NOMO-1 (cell line): ENCODE results near the gene CYP4A22.
"Not testable (repeated sequence)": the region's sequence is repeated elsewhere in the genome, so short reads cannot be mapped to it uniquely, and the experiment has no call there.

Experiments
- DNase-seq, 2 experiments: peaks; one replicate each; lab custom pipeline; 2025; ENCODE audit not compliant: unreplicated experiment in 2 of 2; lab: John Stamatoyannopoulos, UW

The CYP4A22 gene

DNA sequence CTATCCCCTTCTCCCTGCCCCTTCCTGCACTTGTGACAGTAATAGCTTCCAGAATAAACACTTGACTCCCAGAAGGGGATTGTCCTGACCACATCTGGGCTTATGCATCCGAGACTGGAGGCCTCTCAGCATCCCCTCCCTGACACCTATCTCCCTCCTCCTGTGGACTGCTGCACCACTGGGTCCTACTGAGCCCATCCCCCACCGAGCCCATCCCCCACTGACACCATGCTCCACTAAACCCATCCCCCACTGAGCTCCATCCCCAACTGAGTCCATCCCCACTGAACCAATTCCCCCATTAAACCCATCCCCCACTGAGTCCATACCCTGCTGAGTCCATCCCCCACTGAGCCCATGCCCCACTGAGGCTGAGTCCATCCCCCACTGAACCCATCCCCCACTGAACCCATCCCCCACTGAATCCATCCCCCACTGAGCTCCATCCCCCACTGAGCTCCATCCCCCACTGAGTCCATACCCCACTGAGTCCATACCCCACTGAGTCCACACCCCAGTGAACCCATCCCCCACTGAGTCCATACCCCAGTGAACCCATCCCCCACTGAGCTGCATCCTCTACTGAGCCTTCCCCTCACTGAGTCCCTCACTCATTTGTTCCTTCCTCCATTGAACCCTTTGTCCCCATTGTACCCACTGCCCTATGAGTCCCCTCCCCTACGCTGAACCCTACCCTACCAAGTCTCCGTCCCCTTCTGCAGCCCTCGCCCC is 47.0 kb downstream of the CYP4A22 start:
- DNase-seq, result no peak

DNA sequence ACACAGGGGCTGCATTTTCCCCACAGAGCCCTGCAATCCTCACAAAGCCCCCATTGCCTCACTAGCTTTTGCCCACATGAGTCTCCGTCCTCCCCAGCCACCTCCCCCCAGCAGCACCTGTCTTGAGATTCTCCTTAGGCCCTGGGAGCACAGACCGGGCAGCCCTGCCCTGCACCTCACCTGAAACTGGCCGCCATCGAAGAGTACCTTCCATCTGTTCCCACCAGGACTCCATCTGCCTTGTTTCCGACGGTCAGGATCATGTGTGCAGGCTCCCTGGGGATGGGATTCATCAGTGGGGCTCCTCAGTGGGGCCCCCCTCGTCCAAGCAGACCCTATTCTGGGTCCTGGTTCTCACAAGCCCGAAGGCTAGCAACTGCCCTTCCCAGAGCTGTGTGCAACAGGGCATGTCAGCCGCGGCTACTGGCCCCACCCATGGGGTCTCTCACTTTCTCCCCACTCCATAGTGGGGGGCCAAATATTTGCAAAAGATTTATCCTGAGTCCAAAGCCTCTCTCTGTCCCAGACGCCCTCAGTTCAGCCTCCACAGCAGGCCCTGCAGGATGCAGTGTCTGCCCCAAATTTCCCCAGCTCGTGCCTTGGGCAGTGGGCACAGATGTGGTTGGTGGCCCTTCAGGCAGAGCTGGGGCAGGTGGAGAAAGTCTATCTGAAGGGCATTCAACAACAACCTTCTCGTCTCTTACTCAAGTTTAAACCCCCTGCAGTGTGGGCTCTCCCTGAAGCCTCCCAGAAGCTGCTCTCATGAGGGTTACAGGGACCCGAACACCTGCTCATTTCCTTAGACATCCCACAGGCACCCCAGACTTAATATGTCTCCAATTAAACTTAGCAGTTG is 47.8 kb downstream of the CYP4A22 start:
- DNase-seq, result no peak

DNA sequence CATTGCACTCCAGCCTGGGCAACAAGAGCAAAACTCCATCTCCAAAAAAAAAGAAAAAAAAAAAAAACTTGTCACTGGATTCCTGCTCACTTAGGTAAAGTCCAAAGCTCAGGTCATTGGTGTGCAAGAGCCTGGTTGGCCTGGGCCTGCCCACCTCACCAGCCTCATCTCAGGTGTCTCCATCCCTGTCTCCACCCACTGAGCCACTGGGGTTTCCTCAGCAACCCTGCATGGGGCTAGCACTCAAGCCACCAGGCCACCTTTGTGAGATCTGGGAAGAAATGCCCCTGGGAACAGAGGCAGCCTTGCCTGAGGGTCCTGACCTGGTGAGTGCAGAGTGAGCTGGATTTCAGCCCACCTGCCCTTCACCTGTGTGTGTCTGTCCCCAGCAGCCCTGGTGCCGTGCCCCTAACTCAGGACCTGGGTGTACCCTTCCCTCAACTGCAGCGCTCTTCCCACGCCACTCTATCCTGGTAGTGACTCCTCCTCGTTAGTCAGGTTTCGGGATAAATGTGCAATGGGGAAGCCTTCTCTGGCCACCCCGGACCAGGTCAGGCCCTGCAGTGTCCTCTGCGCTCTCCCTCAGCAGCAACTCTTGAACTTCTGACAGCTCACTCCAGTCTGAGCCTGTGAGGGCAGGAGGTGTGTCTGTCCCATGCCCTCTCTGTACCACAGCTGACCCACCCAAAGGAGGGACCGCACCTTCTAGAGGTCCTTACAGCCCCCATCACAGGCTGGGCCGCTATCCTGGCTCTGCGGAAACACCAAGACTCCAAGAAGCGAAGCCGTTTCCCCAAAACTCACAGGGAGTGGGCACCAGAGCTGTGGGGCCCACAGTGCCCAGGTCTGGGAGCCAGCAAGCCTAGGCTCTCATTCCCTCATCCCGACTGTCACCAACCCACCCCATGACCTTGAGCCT is 49.3 kb downstream of the CYP4A22 start:
- DNase-seq, result no peak

DNA sequence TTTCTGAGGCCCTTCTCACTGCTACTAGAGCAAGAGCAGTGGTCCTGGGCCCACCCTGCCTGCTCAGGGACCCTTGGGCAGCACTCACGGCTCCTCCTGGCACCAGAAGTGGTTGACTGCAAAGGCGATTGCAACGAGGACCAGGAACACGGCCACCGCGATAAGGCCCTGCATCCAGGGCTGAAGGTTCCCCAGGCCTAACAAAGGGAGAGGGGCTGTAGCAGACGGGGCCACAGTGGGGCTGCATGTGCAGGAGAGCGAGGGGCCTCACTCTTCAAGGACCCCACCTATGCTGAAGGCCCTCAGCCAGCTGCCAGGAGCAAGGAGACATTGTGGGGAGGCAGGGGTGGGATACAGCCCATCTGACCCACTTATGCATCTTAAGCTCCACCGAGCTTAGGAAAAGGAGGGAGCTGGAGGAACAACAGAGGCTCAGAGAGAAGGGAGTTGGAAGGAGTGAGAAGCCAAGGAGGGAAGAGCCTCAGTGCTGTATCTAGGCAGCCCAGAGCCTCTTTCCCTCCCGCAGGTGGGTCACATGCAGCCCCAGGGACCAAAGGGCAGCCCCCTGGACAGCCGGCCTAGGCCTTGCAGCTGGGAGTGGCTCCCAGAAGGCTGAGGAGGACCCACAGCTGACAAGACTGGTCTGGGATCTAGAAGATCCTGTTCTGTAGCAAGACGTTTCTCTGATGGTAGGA is 50.1 kb downstream of the CYP4A22 start:
- no peak for DNase-seq

DNA sequence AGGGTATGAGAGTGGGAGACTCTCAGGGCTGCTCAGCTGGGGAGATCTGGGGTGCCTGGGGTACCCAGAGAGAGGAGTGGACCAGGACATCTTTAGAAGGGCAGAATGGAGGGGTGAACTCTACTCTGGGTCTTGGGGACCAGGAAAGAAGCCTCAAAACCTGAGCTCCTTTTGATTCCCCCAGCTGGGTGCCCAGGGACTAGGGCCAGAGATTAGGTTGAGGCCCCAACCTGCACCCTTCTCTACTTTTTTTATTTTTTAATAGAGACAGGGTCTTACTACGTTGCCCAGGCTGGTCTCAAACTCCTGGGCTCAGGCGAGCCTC is 50.6 kb downstream of the CYP4A22 start:
- DNase-seq, result no peak

DNA sequence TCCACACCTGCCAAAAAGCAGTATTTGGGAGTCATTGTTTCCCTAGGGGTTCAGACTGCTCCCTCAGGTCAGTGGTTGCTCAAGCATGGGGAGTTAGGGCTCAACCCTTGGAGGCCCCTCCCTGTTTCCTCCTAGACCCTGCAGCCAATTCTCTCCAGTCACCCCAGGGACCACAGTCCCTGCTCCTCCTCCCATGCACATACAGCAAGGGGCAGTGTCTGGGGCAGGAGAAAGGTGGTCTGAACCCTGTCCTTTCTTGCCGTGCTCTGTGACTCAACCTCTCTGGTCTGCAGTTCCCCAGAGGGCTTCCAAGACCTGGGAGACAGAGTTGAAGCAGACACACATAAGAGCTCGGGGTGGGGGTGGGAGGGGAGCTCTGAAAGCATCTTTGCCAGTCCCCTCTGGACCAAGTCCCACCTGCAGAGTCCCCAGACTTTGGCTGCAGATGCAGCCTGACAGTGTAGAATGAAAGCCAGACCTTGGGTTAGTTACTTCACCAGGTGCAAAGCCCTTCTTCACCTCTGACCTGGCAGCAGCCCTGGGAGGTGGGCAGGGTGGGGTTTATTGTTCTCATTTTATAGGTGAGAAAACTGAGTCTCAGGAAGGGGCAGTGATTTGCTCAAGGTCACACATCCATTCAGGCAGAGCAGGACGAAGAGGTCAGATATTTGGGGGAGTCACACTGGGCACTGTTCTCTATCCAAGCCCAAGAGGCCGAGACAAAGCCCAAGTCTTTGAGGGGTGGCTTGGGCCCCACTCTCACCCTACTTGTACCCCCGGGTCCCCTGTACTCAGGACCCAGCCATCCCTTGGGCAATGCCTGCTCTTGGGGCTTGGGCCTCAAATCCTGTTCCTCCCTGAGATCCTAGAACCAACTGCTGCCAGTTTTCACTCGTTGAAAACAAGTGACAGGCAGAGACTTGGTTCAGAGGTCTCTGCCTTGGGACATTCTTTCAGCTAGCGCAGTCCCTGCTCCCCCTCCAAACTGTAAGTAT is 51.8 kb downstream of the CYP4A22 start:
- no peak for DNase-seq

DNA sequence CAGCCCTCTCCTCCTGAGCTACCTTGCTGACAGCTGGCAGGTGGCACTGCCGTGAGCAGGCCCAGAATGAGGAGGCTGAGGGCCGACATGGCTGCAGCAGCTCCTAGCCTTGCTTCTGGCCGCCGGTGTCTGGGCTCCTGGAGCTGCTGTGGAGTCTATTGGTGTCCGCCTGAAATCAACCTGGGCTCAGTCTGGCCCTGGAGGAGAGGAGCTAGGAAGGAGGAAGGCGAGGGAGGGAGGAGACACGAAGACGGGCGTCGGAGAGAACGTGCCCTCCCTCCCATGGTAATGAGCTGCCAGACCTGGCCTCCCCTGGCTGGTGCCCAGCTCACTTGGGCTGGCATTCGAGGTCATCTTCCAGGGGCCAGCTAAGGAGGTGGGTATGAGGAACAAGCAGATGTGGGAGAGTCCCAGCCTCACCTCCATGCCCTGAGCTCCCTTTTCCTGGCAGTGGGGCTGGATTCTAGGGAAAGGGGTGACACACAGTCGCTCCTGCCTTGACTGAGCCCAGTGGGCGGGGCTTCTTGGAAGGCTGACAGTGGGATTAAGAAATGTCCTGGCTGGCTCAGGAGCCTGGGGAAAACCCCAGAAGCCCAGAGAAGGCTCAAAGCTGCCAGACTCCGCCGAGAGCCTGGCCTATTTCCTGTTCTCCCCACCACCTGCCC is 52.7 kb downstream of the CYP4A22 start, which contains the start of gene PDZK1IP1:
Gene PDZK1IP1 (minus strand): TSS at position 193 of the 665 bp plus-strand sequence. CDS start 104 bp downstream, at position 89.
- DNase-seq, result no peak

DNA sequence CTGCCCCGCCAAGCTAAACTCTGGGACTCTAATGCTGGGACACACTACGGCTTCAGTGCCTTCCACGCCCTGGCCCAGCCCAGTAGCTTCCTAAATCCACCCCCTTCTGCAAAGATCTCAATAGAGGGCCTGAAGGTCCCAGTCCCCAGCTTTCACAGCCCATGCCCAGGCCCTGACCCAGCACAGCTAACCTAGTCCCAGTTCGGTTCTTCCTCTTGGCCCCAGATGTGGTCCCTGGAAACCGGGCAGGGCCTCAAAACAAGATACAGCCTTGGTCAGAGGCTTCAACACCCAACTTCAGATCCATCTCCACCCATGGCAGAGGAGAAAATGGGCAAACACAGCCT is 53.2 kb downstream of the CYP4A22 start:
- no peak for DNase-seq

DNA sequence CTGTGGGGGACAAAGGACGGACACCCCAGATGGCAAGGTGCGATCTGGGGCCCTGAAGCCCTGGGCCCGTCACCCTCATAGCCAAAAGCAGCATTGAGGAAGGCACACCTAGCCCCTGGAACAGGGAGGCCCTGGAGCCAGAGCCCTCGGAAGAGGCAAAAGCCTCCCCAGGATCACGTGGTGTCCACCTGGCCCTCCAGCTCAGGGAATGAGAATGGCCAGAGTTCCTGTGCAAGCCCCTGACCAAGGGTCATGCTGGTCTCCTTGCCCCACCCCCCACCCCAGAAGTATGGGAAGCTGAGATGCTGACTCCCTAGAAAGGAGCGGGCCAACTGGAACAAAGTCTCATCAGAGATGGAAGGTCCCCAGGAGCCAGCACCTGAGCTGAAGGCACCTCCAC is 53.6 kb downstream of the CYP4A22 start:
- DNase-seq, result no peak

DNA sequence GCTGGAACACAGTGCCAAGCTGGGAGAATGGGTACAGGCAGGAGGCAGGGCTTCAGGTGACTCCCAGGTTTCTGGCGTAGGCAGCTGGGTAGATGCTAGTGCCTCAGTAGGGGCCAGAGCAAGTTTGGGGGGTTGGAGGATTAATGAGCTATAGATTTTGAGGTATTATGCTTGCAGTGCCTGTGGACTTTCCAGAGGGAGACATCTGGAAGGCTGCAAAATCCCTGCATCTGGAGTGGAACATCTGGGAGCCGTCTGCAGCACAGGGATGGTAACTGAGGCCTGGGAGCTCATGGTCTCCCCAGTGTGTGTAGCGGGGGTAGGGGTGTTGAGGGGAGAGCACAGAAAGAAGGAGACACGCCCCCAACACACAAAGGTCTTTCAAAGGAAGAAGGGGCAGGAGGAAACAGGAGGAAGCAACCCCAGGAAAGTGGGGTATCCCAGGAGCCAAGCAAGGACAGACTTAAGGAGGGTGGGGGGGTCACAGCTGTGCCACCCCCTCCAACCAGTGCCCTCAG is 54.8 kb downstream of the CYP4A22 start:
- DNase-seq, result no peak

DNA sequence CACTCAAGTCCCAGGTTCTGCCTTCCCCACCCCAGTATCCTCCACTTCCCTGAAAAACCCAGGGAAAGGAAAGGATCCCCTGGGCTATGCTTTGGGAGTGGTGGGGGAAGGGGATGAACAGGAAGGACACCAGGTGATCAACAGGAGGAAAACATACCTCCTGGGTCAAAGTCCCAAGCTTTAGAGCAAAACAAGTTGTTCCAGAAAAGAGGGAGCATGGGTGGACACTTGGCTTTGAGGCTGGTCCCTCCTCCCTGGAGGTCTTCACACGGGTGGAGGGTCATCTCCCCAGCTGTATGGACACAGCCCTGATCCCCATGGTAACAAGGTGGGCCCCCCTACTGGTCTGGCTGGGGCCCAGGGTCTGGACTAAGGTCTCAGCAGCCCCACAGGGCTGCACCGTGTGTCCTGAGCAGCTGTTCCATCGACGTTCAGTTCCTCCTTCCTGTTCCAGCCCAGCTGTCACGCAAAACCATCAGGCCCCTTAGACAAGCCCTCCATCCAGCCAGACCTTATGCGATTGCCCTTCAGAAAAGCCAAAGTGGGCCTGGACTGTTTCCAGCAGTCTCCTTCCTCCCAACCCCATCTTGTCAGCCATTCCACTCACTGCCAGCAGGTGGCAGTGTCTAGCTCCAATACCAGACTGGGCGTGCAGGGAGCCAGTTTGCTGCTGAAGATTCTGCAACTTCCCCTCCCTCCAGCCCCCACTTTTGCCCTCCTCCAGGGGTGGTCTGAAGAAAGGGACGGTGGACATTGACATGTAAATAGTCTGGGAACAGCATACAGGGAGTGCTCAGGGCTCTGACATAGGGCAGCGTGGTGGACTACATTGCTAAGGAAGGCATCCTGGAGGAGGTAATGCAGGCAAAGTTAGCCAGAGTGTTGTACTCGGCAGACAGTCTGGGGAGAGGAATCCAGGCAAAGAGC is 55.5 kb downstream of the CYP4A22 start:
- peak; percentile 33 to 56 for DNase-seq

DNA sequence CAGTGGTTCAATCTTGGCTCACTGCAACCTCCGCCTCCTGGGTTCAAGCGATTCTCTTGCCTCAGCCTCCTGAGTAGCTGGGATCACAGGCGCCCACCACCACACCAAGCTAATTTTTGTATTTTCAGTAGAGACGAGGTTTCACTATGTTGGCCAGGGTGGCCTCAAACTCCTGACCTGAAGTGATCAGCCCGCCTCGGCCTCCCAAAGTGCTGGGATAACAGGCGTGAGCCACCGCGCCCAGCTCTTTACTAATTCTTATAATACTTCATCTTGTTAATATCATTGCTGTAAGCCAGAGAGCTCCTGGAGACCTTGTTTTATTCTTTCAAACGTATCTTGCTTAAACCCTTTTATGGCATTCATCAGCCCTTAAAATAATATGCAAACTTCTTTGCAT is 56.3 kb downstream of the CYP4A22 start:
- not testable (repeated sequence) for DNase-seq

DNA sequence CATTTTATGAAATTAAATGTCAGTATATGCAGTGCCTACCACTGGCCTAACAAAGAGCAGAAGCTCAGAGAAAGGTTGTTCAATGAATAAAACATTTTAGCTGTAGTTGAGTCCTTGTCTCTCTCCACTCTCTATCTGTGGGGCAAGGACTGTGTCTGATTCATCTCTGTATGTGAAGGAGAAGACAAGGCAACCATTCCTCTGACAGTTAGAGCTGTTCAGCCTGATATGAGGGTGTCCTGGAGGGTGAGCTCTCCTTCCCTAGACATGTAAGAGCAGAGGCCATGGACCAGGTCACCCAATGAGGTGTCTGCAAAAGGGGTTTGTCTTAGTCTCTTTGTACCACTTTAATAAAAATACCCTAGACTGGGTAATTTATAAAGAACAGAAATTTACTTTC is 57.1 kb downstream of the CYP4A22 start:
- no peak for DNase-seq

DNA sequence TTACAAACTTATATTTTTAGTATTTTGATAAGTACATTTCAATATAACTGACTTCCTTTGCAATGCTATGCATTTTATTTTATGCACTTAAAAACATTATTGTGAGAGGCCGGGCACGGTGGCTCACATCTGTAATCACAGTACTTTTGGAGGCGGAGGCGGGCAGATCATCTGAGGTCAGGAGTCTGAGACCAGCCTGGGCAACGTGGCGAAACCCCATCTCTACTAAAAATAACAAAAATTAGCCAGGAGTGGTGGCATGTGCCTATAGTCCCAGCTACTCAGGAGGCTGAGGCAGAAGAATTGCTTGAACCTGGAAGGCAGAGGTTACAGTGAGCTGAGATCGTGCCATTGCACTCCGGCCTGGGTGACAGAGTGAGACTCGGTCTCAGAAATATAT is 58.7 kb downstream of the CYP4A22 start:
- DNase-seq, result not testable (repeated sequence)

DNA sequence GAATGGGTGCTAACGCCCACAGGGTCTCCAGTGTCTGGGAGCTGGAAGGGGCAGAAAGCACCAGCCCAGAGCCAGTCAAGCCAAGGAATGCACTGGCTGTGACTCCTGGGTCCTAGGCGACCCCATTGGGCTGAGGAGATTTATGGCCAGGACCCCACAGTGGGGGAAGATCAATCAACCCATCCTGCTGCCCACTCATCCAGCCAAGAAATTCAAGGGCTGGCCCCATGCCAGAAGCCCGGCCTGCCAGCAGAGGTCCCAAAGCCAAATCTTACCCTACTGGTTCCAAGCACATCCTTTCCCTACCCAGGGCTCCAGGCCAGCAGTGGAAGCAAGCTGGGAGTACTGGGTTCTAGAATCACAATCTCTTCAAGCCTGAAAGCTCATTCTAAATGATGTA is 59.4 kb downstream of the CYP4A22 start:
- no peak for DNase-seq

DNA sequence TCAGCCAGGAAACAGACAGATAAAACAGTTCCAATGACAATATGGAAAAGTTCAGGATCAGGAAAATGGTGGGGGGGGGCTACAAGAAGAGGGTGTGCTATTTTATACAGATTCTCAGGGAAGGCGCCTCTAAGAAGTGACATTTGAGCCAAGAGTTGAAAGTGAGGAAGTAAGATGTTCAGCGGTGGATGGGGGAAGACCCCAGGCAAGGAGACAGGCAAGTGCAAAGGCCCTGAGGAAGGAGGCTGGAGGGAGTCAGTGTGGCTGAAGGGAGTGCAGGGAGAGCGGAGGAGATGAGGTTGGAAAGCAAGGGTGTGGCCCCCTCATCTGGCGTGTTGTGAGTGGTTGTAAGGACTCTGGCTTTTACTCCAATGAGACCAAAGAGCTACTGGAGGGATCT is 61.0 kb downstream of the CYP4A22 start:
- DNase-seq, result no peak
